HCT116 (cell line): ENCODE measurements around the gene SYTL2. TPM values are rescaled to one million over a fixed set of nuclear protein-coding genes. Genes with fewer than 3 reads are reported as not detected.

Experiments used
- ATAC-seq: fragments of 200-7000 bp; cut with Tn5 transposase; 2 replicates; pipeline ENCODE4 v1.9.1; 2020; ENCODE audit warnings: mild to moderate bottlenecking, moderate library complexity
- BruUV-seq: library from RNA; stranded (reverse); fragments of 400-500 nt; replicated peaks from 2 replicates; lab custom pipeline; 2021; lab: Mats Ljungman, UMichigan
- CTCF ChIA-PET: fragments of 300-600 bp; sonication (Branson Sonifier 250); formaldehyde crosslinking; loops from one replicate; lab custom pipeline; 2021; ENCODE audit warnings: antibody characterized with exemption; lab: Charles Lee
- POLR2A ChIA-PET: fragments of 300-600, 350-600 bp; sonication (Branson Sonifier 250); formaldehyde crosslinking; loops from one replicate; lab custom pipeline; 2021; ENCODE audit warnings: antibody characterized with exemption; lab: Charles Lee
- RAD21 ChIA-PET, 2 experiments: fragments of 300-600 bp; sonication (Branson Sonifier 250); formaldehyde crosslinking; loops; one replicate each; lab custom pipeline; 2023; ENCODE audit warnings: low total read pairs in 2 of 2; ENCODE audit not compliant: uncharacterized antibody in 2 of 2, unreplicated experiment in 2 of 2, low non-redundant PET in 1 of 2; lab: Charles Lee
- DNase-seq: peaks from one replicate; pipeline ENCODE4 v3.0.0-alpha.2; 2010; ENCODE audit warnings: low read depth, low spot score
- H2AFZ ChIP-seq: fragments of 200-600 bp; shearing (Covaris generic), sonication (generic); 2 replicates; pipeline ENCODE4 v1.6.1; 2017; ENCODE audit warnings: low read depth, mixed run types, mixed read lengths, antibody characterized with exemption, low read length; ENCODE audit not compliant: poor library complexity, severe bottlenecking
- H3K27ac ChIP-seq: 2 replicates; pipeline ENCODE4 v1.5.1; 2012; ENCODE audit warnings: low read depth, low read length
- H3K27me3 ChIP-seq: fragments of 200-600 bp; sonication (generic); 2 replicates; pipeline ENCODE4 v1.6.1; 2016; ENCODE audit warnings: mixed run types, low read length, mixed read lengths; ENCODE audit not compliant: insufficient read depth
- H3K36me3 ChIP-seq, 2 experiments: fragments of 200-500 bp in 1 of 2; fragments of 200-600 bp in 1 of 2; sonication (Bioruptor generic) in 1 of 2; sonication (generic) in 1 of 2; 2 replicates each; pipeline versions ENCODE4 v1.5.1 to v1.6.1; 2014 to 2016; ENCODE audit warnings: low read length in 2 of 2, inconsistent platforms in 1 of 2, mixed read lengths in 1 of 2, mixed run types in 1 of 2; ENCODE audit not compliant: insufficient read depth in 2 of 2, control insufficient read depth in 1 of 2
- H3K4me1 ChIP-seq, 2 experiments: fragments of 200-600 bp in 1 of 2; sonication (generic) in 1 of 2; 2 replicates each; pipeline versions ENCODE4 v1.5.1 to v1.6.1; 2012 to 2017; ENCODE audit warnings: low read length in 2 of 2, inconsistent platforms in 1 of 2, mild to moderate bottlenecking in 1 of 2, mixed read lengths in 1 of 2, mixed run types in 1 of 2, moderate library complexity in 1 of 2; ENCODE audit not compliant: insufficient read depth in 2 of 2, control insufficient read depth in 1 of 2
- H3K4me2 ChIP-seq: fragments of 200-600 bp; sonication (generic); 2 replicates; pipeline ENCODE4 v1.6.1; 2017; ENCODE audit warnings: mixed run types, low read length, mixed read lengths
- H3K4me3 ChIP-seq, 2 experiments: fragments of 200-600 bp in 1 of 2; sonication (generic) in 1 of 2; replicated peaks in 1 of 2; 2 replicates each; pipeline ENCODE4 v1.5.1; 2011 to 2016; ENCODE audit warnings: low read length in 2 of 2, control low read depth in 1 of 2, low read depth in 1 of 2, mild to moderate bottlenecking in 1 of 2, mixed read lengths in 1 of 2, mixed run types in 1 of 2
- H3K79me2 ChIP-seq: fragments of 200-600 bp; sonication (generic); 2 replicates; pipeline ENCODE4 v1.6.1; 2017; ENCODE audit warnings: mild to moderate bottlenecking, mixed run types, low read length, moderate library complexity, mixed read lengths; ENCODE audit not compliant: insufficient read depth
- H3K9ac ChIP-seq: fragments of 200-600 bp; sonication (generic); 2 replicates; pipeline ENCODE4 v1.6.1; 2016; ENCODE audit warnings: low read length, mixed read lengths
- H3K9me2 ChIP-seq: fragments of 200-600 bp; sonication (generic), shearing (Covaris generic); 2 replicates; pipeline ENCODE4 v1.6.1; 2017; ENCODE audit warnings: mixed run types, mild to moderate bottlenecking, moderate library complexity; ENCODE audit not compliant: insufficient read depth
- H3K9me3 ChIP-seq, 2 experiments: fragments of 200-500 bp in 1 of 2; fragments of 200-600 bp in 1 of 2; sonication (Bioruptor generic) in 1 of 2; sonication (generic) in 1 of 2; 2 replicates each; pipeline ENCODE4 v1.6.1; 2014 to 2017; ENCODE audit warnings: low read length in 2 of 2, mixed read lengths in 2 of 2, inconsistent platforms in 1 of 2, low read depth in 1 of 2, mild to moderate bottlenecking in 1 of 2, mixed run types in 1 of 2, moderate library complexity in 1 of 2; ENCODE audit not compliant: control insufficient read depth in 1 of 2, insufficient read depth in 1 of 2
- H4K20me1 ChIP-seq: fragments of 200-600 bp; sonication (generic), shearing (Covaris generic); 2 replicates; pipeline ENCODE4 v1.6.1; 2017; ENCODE audit warnings: mixed run types, mild to moderate bottlenecking, moderate library complexity; ENCODE audit not compliant: insufficient read depth
- ATF3 ChIP-seq: IDR thresholded peaks from 2 replicates; pipeline ENCODE4 v1.6.1; 2012
- CBX3 ChIP-seq: IDR thresholded peaks from 2 replicates; pipeline ENCODE4 v1.6.1; 2012; ENCODE audit warnings: low read depth
- CEBPB ChIP-seq: IDR thresholded peaks from 2 replicates; pipeline ENCODE4 v1.6.1; 2012; ENCODE audit warnings: low read depth
- CTCF ChIP-seq, 3 experiments: fragments of 200-600 bp in 1 of 3; sonication (generic) in 1 of 3; IDR thresholded peaks in 2 of 3; conservative IDR thresholded peaks in 1 of 3; 2 replicates each; pipeline ENCODE4 v1.5.1; 2012 to 2017; ENCODE audit warnings: low read depth in 2 of 3, low read length in 2 of 3, antibody characterized with exemption in 1 of 3, borderline replicate concordance in 1 of 3, control low read depth in 1 of 3, mild to moderate bottlenecking in 1 of 3, mixed read lengths in 1 of 3, mixed run types in 1 of 3, moderate library complexity in 1 of 3; ENCODE audit not compliant: insufficient read depth in 1 of 3
- EGR1 ChIP-seq: IDR thresholded peaks from 2 replicates; pipeline ENCODE4 v1.6.1; 2012; ENCODE audit warnings: low read depth
- ELF1 ChIP-seq: IDR thresholded peaks from 2 replicates; pipeline ENCODE4 v1.6.1; 2012; ENCODE audit warnings: low read depth, borderline replicate concordance
- EZH2 ChIP-seq: fragments of 200-600 bp; sonication (generic); IDR thresholded peaks from 2 replicates; pipeline ENCODE4 v1.6.1; 2017; ENCODE audit warnings: antibody characterized with exemption, mixed run types
- EZH2phosphoT487 ChIP-seq: fragments of 200-600 bp; IDR thresholded peaks from 2 replicates; pipeline ENCODE4 v1.6.1; 2018; ENCODE audit warnings: antibody characterized with exemption, borderline replicate concordance
- FOSL1 ChIP-seq: IDR thresholded peaks from 2 replicates; pipeline ENCODE4 v1.6.1; 2012; ENCODE audit warnings: low read depth
- JUND ChIP-seq: IDR thresholded peaks from 2 replicates; pipeline ENCODE4 v1.6.1; 2012
- MAX ChIP-seq: IDR thresholded peaks from 2 replicates; pipeline ENCODE4 v1.6.1; 2012
- POLR2A ChIP-seq: IDR thresholded peaks from 2 replicates; pipeline ENCODE4 v1.7.0; 2011; ENCODE audit warnings: borderline replicate concordance; ENCODE audit not compliant: insufficient read depth, insufficient read length; ENCODE audit errors: extremely low read depth
- POLR2AphosphoS5 ChIP-seq: IDR thresholded peaks from 2 replicates; pipeline ENCODE4 v1.6.1; 2011; ENCODE audit warnings: mild to moderate bottlenecking, low read depth, low read length, moderate library complexity
- RAD21 ChIP-seq: IDR thresholded peaks from 2 replicates; pipeline ENCODE4 v1.6.1; 2012; ENCODE audit warnings: low read depth, mild to moderate bottlenecking
- REST ChIP-seq: IDR thresholded peaks from 2 replicates; pipeline ENCODE4 v1.6.1; 2012; ENCODE audit warnings: low read depth
- SIN3A ChIP-seq: IDR thresholded peaks from 2 replicates; pipeline ENCODE4 v1.6.1; 2012; ENCODE audit warnings: low read depth
- SP1 ChIP-seq: IDR thresholded peaks from 2 replicates; pipeline ENCODE4 v1.6.1; 2012; ENCODE audit warnings: low read depth
- TCF7L2 ChIP-seq: IDR thresholded peaks from 2 replicates; pipeline ENCODE4 v1.7.0; 2011; ENCODE audit warnings: borderline replicate concordance, inconsistent platforms; ENCODE audit not compliant: insufficient read depth, insufficient read length; ENCODE audit errors: extremely low read depth
- YY1 ChIP-seq: IDR thresholded peaks from 2 replicates; pipeline ENCODE4 v1.6.1; 2011; ENCODE audit warnings: low read length, low read depth, moderate library complexity, mild to moderate bottlenecking; ENCODE audit not compliant: insufficient replicate concordance; ENCODE audit errors: extremely low read depth
- ZBTB33 ChIP-seq: IDR thresholded peaks from 2 replicates; pipeline ENCODE4 v1.6.1; 2011; ENCODE audit warnings: mild to moderate bottlenecking, low read length, moderate library complexity; ENCODE audit not compliant: insufficient replicate concordance; ENCODE audit errors: extremely low read depth
- ZFX ChIP-seq: fragments of 450-650 bp; IDR thresholded peaks from 2 replicates; pipeline ENCODE4 v1.6.1; 2017
- ZNF274 ChIP-seq: fragments of 200-500 bp; sonication (Bioruptor generic); IDR thresholded peaks from 2 replicates; pipeline ENCODE4 v1.6.1; 2014; ENCODE audit warnings: mild to moderate bottlenecking, low read depth, low read length, inconsistent platforms
- intact Hi-C: fragments of 100-400 bp; cut with micrococcal nuclease; formaldehyde crosslinking; loops from 2 replicates; pipeline ENCODE4 v1.10.0; 2022
- total RNA-seq: library from RNA; stranded (reverse); gene quantifications from one replicate; pipeline ENCODE4 v1.2.1, GENCODE V29; 2021; ENCODE audit not compliant: unreplicated experiment

Gene SYTL2
- total RNA-seq, 1 experiment from 2014 or later = 12.6 TPM

- Histone ChIP-seq H3K27ac (no peak overlapping the region), H3K27me3 (no peaks in the 10 kb centered on the region), H3K4me2 (peak overlapping the region; percentile 42), H4K20me1 (no peaks in the 10 kb centered on the region), H3K36me3 (no peaks in the 10 kb centered on the region), H3K4me3 (no peak overlapping the region), H2AFZ (no peak overlapping the region), H3K9me3 (no peaks in the 10 kb centered on the region), H3K79me2 (no peaks in the 10 kb centered on the region), H3K9ac (no peak overlapping the region), H3K4me1 (peaks cover 11 to 41% of the 10 kb centered on the region in 2 experiments), H3K9me2 (no peaks in the 10 kb centered on the region)
- no TSS peak for BruUV-seq
- RAD21 ChIA-PET = no interaction called here
- intact Hi-C loops = no loop called here
- peak; percentile 34 for DNase-seq
- POLR2A ChIA-PET = no interaction called here
- CTCF ChIA-PET = no interaction called here
- ATAC-seq = peak; percentile 82
- TF ChIP-seq RAD21 (no peak), POLR2A (no peak), FOSL1 (no peak), CBX3 (0 out of 2 replicates have a peak, but pooled peaks have one; percentile 33), ATF3 (peak; percentile 34; the same call in 1 of the 2 replicates), TCF7L2 (no peak), SP1 (peak; percentile 40; the same call in 1 of the 2 replicates), ZFX (no peak), ELF1 (no peak), REST (no peak), YY1 (no peak), ZBTB33 (no peak), EZH2 (no peak), EGR1 (no peak), ZNF274 (no peak), CEBPB (peak; percentile 75), EZH2phosphoT487 (no peak), JUND (no peak), MAX (peak; percentile 54; the same call in 1 of the 2 replicates), POLR2AphosphoS5 (no peak), CTCF (IDR thresholded peaks at IDR 0.05 in 2 of 3, conservative IDR thresholded peaks at IDR 0.05 in 1 of 3; ENCODE audit: borderline replicate concordance in 1 of 3, insufficient read depth in 1 of 3, low read depth in 2 of 3, low read length in 2 of 3) (no peak), SIN3A (no peak)
These were observed 51.0 kb downstream of the SYTL2 start for GRCh38 chr11:85759915-85760314.
